ENCODE results near the gene ZNF787.

ZNF787 gene

GRCh38 chr19:56083668-56084067 lies 37.4 kb downstream of the ZNF787 start:
- no peak overlapping the region for H3K4me3 ChIP-seq (replicated peaks; ENCODE audit: low read depth, low read length)
- DNase-seq (ENCODE audit: extremely low read depth, low read depth) = no peak
- no peak for TF ChIP-seq CTCF (IDR thresholded peaks at IDR 0.05; ENCODE audit: low read depth, low read length, missing control alignments)

- DNase-seq (ENCODE audit: extremely low read depth, low read depth) = peak; percentile 36
- TF ChIP-seq CTCF (IDR thresholded peaks at IDR 0.05; ENCODE audit: low read depth, low read length, missing control alignments) = peak; percentile 65
- H3K4me3 ChIP-seq (replicated peaks; ENCODE audit: low read depth, low read length) = 0 out of 2 replicates have a peak overlapping the region, but pooled peaks have one; percentile 4
Measured at GRCh38 chr19:56080669-56081401, 40.3 kb downstream of the ZNF787 start.

- DNase-seq (ENCODE audit: extremely low read depth, low read depth) = no peak
- no peak overlapping the region for H3K4me3 ChIP-seq (replicated peaks; ENCODE audit: low read depth, low read length)
- TF ChIP-seq CTCF (IDR thresholded peaks at IDR 0.05; ENCODE audit: low read depth, low read length, missing control alignments) = no peak
Measured at GRCh38 chr19:56079609-56080008, 41.5 kb downstream of the ZNF787 start.

- TF ChIP-seq CTCF (IDR thresholded peaks at IDR 0.05; ENCODE audit: low read depth, low read length, missing control alignments) = peak; percentile 87
- H3K4me3 ChIP-seq (replicated peaks; ENCODE audit: low read depth, low read length) = no peak overlapping the region
- peak; percentile 16 for DNase-seq (ENCODE audit: extremely low read depth, low read depth)
Measured at GRCh38 chr19:56076498-56076897, 44.6 kb downstream of the ZNF787 start.

GRCh38 chr19:56071151-56071550 lies 49.9 kb downstream of the ZNF787 start:
- no peak overlapping the region for H3K4me3 ChIP-seq (replicated peaks; ENCODE audit: low read depth, low read length)
- peak; percentile 34 for TF ChIP-seq CTCF (IDR thresholded peaks at IDR 0.05; ENCODE audit: low read depth, low read length, missing control alignments)
- no peak for DNase-seq (ENCODE audit: extremely low read depth, low read depth)

- no peak overlapping the region for H3K4me3 ChIP-seq (replicated peaks; ENCODE audit: low read depth, low read length)
- no peak for DNase-seq (ENCODE audit: extremely low read depth, low read depth)
- TF ChIP-seq CTCF (IDR thresholded peaks at IDR 0.05; ENCODE audit: low read depth, low read length, missing control alignments) = no peak
Measured at GRCh38 chr19:56069642-56070041, 51.5 kb downstream of the ZNF787 start.

Measured in HFF-Myc (cell line).